Measurements from ENCODE around the gene PRKN. TPM values are rescaled to one million over a fixed set of nuclear protein-coding genes. Genes with fewer than 3 reads are reported as not detected.

The PRKN gene
- total and polyA plus RNA-seq, 2 donors (not counting 1 experiment from before 2014, with no cell fraction given), result 0.43 to 4.6 TPM

GRCh38 chr6:161882196-161882765 lies 845.3 kb downstream of the PRKN start:
- Histone ChIP-seq H3K36me3 (ENCODE audit: control insufficient read depth, insufficient read depth, low read length) (no peaks in the 10 kb centered on the region), H3K27me3 (ENCODE audit: control insufficient read depth, insufficient read depth, low read length) (no peaks in the 10 kb centered on the region), H3K4me1 (ENCODE audit: control insufficient read depth, extremely low read depth, insufficient read depth, low read length) (no peaks in the 10 kb centered on the region), H3K4me3 (replicated peaks in 1 of 4; ENCODE audit: control extremely low read depth in 1 of 4, insufficient read depth in 1 of 4, low read depth in 3 of 4, low read length in 4 of 4) (no peak overlapping the region), H4K20me1 (ENCODE audit: control insufficient read depth, extremely low read depth, insufficient read depth, low read length) (no peaks in the 10 kb centered on the region), H3K79me2 (ENCODE audit: control insufficient read depth, insufficient read depth, low read length) (no peaks in the 10 kb centered on the region), H3K9me3 (ENCODE audit: control insufficient read depth, insufficient read depth, low read depth, low read length) (no peaks in the 10 kb centered on the region), H3K9ac (ENCODE audit: insufficient read depth, low read length) (no peak overlapping the region), H3K27ac (ENCODE audit: insufficient read depth, low read length) (no peak overlapping the region), H2AFZ (ENCODE audit: low read length) (no peak overlapping the region), H3K4me2 (ENCODE audit: extremely low read depth, insufficient read depth, low read length) (no peak overlapping the region)
- TF ChIP-seq EZH2 (IDR thresholded peaks at IDR 0.05; ENCODE audit: low read length, missing control alignments), result no peak
- TF ChIP-seq CTCF (conservative IDR thresholded peaks at IDR 0.05 in 1 of 2, IDR thresholded peaks at IDR 0.05 in 1 of 2; ENCODE audit: low read depth in 1 of 2, low read length in 2 of 2), result no peak
- DNase-seq (ENCODE audit: low read depth in 2 of 2), result no peak

GRCh38 chr6:161880056-161880455 lies 847.5 kb downstream of the PRKN start:
- no peaks in the 10 kb centered on the region for H3K4me1 ChIP-seq (ENCODE audit: control insufficient read depth, extremely low read depth, insufficient read depth, low read length)
- H3K27me3 ChIP-seq (ENCODE audit: control insufficient read depth, insufficient read depth, low read length), result no peaks in the 10 kb centered on the region
- H3K9ac ChIP-seq (ENCODE audit: insufficient read depth, low read length), result no peak overlapping the region
- no peaks in the 10 kb centered on the region for H3K9me3 ChIP-seq (ENCODE audit: control insufficient read depth, insufficient read depth, low read depth, low read length)
- no peak for DNase-seq (ENCODE audit: low read depth in 2 of 2)
- no peak overlapping the region for H2AFZ ChIP-seq (ENCODE audit: low read length)
- no peak for TF ChIP-seq CTCF (conservative IDR thresholded peaks at IDR 0.05 in 1 of 2, IDR thresholded peaks at IDR 0.05 in 1 of 2; ENCODE audit: low read depth in 1 of 2, low read length in 2 of 2)
- no peak for TF ChIP-seq EZH2 (IDR thresholded peaks at IDR 0.05; ENCODE audit: low read length, missing control alignments)
- H4K20me1 ChIP-seq (ENCODE audit: control insufficient read depth, extremely low read depth, insufficient read depth, low read length), result no peaks in the 10 kb centered on the region
- H3K36me3 ChIP-seq (ENCODE audit: control insufficient read depth, insufficient read depth, low read length), result no peaks in the 10 kb centered on the region
- H3K4me3 ChIP-seq (replicated peaks in 1 of 4; ENCODE audit: control extremely low read depth in 1 of 4, insufficient read depth in 1 of 4, low read depth in 3 of 4, low read length in 4 of 4), result no peak overlapping the region
- H3K27ac ChIP-seq (ENCODE audit: insufficient read depth, low read length), result no peak overlapping the region
- H3K4me2 ChIP-seq (ENCODE audit: extremely low read depth, insufficient read depth, low read length), result no peak overlapping the region
- no peaks in the 10 kb centered on the region for H3K79me2 ChIP-seq (ENCODE audit: control insufficient read depth, insufficient read depth, low read length)

GRCh38 chr6:161876231-161876630 lies 851.3 kb downstream of the PRKN start:
- Histone ChIP-seq H3K27me3 (ENCODE audit: control insufficient read depth, insufficient read depth, low read length) (no peaks in the 10 kb centered on the region), H3K9me3 (ENCODE audit: control insufficient read depth, insufficient read depth, low read depth, low read length) (no peaks in the 10 kb centered on the region), H2AFZ (ENCODE audit: low read length) (no peak overlapping the region), H3K27ac (ENCODE audit: insufficient read depth, low read length) (no peak overlapping the region), H3K4me2 (ENCODE audit: extremely low read depth, insufficient read depth, low read length) (no peak overlapping the region), H3K36me3 (ENCODE audit: control insufficient read depth, insufficient read depth, low read length) (no peaks in the 10 kb centered on the region), H3K79me2 (ENCODE audit: control insufficient read depth, insufficient read depth, low read length) (no peaks in the 10 kb centered on the region), H4K20me1 (ENCODE audit: control insufficient read depth, extremely low read depth, insufficient read depth, low read length) (no peaks in the 10 kb centered on the region), H3K4me3 (replicated peaks in 1 of 4; ENCODE audit: control extremely low read depth in 1 of 4, insufficient read depth in 1 of 4, low read depth in 3 of 4, low read length in 4 of 4) (no peak overlapping the region), H3K9ac (ENCODE audit: insufficient read depth, low read length) (no peak overlapping the region), H3K4me1 (ENCODE audit: control insufficient read depth, extremely low read depth, insufficient read depth, low read length) (no peaks in the 10 kb centered on the region)
- no peak for TF ChIP-seq CTCF (conservative IDR thresholded peaks at IDR 0.05 in 1 of 2, IDR thresholded peaks at IDR 0.05 in 1 of 2; ENCODE audit: low read depth in 1 of 2, low read length in 2 of 2)
- no peak for TF ChIP-seq EZH2 (IDR thresholded peaks at IDR 0.05; ENCODE audit: low read length, missing control alignments)
- no peak for DNase-seq (ENCODE audit: low read depth in 2 of 2)

Data from fibroblast of lung (primary cell).